Measurements from ENCODE around the gene TAOK2. TPM values are rescaled to one million over a fixed set of nuclear protein-coding genes. Genes with fewer than 3 reads are reported as not detected.

TAOK2 gene
- total RNA-seq, 1 experiment from 2014 or later: 99.4 TPM

DNA sequence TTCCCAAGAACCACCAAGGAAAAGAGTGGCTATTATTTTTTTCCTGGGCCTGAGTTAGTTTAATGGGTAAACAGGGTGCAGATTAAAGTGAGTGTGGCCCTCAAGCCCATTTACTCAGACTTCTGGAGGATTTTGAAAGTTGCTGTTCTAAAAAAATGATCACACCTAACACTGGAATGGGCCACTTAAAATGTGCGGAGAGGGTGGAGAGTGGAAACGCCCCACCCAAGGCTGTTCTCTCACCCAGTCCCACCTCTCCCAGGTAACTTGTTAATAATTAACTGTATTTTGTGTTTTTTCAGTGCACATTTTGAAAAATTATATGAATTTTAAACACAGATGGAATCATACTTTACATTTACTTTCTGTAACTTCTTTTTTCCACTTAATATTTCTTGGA lies 16.4 kb downstream of the TAOK2 start:
- ATAC-seq: no peak
- Histone ChIP-seq H3K36me3 (ENCODE audit: control insufficient read depth, insufficient read depth, low read length) (peaks cover 11% of the 10 kb centered on the region), H3K4me3 (ENCODE audit: low read depth in 2 of 2, low read length in 2 of 2) (no peak overlapping the region), H3K9me3 (ENCODE audit: control insufficient read depth, insufficient read depth, low read depth, low read length) (no peaks in the 10 kb centered on the region), H3K27ac (ENCODE audit: low read length) (no peak overlapping the region), H3K4me1 (ENCODE audit: control insufficient read depth, insufficient read depth, low read length) (peaks cover 26% of the 10 kb centered on the region), H3K27me3 (ENCODE audit: control insufficient read depth, insufficient read depth, low read length) (no peaks in the 10 kb centered on the region)
- in situ Hi-C loops (cut with HindIII; ENCODE audit: low pct_unique_long_range_greater_than_20kb, low sequenced_read_pairs) (no loop called here), intact Hi-C loops (cut with micrococcal nuclease; ENCODE audit: unreplicated experiment) (no loop called here)
- no peak for DNase-seq (ENCODE audit: low read depth, low spot score)
- TF ChIP-seq TCF7L2 (IDR thresholded peaks at IDR 0.05; ENCODE audit: low read depth, low read length): no peak
- TF ChIP-seq CTCF (IDR thresholded peaks at IDR 0.05): no peak
- ChIA-PET POLR2A (no interaction called here), CTCF (interaction anchor here (1.0 kb wide), 1 partner anchor 16 kb away, joined by 3 read pairs; no protein-coding TSS in a partner anchor)
- no TSS peak for BruUV-seq (replicated peaks)

DNA sequence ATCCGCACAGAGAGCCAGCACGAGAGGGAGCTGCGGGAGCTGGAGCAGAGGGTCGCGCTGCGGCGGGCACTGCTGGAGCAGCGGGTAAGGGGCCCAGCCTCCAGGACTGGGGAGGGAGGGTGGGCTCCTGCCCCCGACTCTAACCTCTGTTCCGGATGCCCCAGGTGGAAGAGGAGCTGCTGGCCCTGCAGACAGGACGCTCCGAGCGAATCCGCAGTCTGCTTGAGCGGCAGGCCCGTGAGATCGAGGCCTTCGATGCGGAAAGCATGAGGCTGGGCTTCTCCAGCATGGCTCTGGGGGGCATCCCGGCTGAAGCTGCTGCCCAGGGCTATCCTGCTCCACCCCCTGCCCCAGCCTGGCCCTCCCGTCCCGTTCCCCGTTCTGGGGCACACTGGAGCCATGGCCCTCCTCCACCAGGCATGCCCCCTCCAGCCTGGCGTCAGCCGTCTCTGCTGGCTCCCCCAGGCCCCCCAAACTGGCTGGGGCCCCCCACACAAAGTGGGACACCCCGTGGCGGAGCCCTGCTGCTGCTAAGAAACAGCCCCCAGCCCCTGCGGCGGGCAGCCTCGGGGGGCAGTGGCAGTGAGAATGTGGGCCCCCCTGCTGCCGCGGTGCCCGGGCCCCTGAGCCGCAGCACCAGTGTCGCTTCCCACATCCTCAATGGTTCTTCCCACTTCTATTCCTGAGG lies 17.4 kb downstream of the TAOK2 start:
- CTCF ChIA-PET: interaction anchor here (0.7 kb wide), 1 partner anchor 110 kb away, joined by 3 read pairs; no protein-coding TSS in a partner anchor

More for the DNA sequence above, 17.4 kb downstream of the TAOK2 start:
- intact Hi-C loops (cut with micrococcal nuclease; ENCODE audit: unreplicated experiment) (no loop called here), in situ Hi-C loops (cut with HindIII; ENCODE audit: low pct_unique_long_range_greater_than_20kb, low sequenced_read_pairs) (no loop called here)
- TF ChIP-seq, protein P1, sequence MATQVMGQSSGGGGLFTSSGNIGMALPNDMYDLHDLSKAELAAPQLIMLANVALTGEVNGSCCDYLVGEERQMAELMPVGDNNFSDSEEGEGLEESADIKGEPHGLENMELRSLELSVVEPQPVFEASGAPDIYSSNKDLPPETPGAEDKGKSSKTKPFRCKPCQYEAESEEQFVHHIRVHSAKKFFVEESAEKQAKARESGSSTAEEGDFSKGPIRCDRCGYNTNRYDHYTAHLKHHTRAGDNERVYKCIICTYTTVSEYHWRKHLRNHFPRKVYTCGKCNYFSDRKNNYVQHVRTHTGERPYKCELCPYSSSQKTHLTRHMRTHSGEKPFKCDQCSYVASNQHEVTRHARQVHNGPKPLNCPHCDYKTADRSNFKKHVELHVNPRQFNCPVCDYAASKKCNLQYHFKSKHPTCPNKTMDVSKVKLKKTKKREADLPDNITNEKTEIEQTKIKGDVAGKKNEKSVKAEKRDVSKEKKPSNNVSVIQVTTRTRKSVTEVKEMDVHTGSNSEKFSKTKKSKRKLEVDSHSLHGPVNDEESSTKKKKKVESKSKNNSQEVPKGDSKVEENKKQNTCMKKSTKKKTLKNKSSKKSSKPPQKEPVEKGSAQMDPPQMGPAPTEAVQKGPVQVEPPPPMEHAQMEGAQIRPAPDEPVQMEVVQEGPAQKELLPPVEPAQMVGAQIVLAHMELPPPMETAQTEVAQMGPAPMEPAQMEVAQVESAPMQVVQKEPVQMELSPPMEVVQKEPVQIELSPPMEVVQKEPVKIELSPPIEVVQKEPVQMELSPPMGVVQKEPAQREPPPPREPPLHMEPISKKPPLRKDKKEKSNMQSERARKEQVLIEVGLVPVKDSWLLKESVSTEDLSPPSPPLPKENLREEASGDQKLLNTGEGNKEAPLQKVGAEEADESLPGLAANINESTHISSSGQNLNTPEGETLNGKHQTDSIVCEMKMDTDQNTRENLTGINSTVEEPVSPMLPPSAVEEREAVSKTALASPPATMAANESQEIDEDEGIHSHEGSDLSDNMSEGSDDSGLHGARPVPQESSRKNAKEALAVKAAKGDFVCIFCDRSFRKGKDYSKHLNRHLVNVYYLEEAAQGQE (IDR thresholded peaks at IDR 0.05; ENCODE audit: insufficient read depth in 1 of 2, low read depth in 2 of 2, low read length in 1 of 2): no peak
- TF ChIP-seq SIN3A (IDR thresholded peaks at IDR 0.05; ENCODE audit: borderline replicate concordance, insufficient read depth, low read depth, low read length) (no peak), TCF7L2 (IDR thresholded peaks at IDR 0.05; ENCODE audit: low read depth, low read length) (no peak), POLR2AphosphoS5 (IDR thresholded peaks at IDR 0.05; ENCODE audit: low read depth, low read length) (no peak), CTCF (IDR thresholded peaks at IDR 0.05) (no peak)
- Histone ChIP-seq H3K4me1 (ENCODE audit: control insufficient read depth, insufficient read depth, low read length) (peaks cover 27% of the 10 kb centered on the region), H3K27ac (ENCODE audit: low read length) (no peak overlapping the region), H3K36me3 (ENCODE audit: control insufficient read depth, insufficient read depth, low read length) (peaks cover 10% of the 10 kb centered on the region), H3K9me3 (ENCODE audit: control insufficient read depth, insufficient read depth, low read depth, low read length) (no peaks in the 10 kb centered on the region), H3K4me3 (ENCODE audit: low read depth in 2 of 2, low read length in 2 of 2) (no peak overlapping the region), H3K27me3 (ENCODE audit: control insufficient read depth, insufficient read depth, low read length) (no peaks in the 10 kb centered on the region)
- DNase-seq (ENCODE audit: low read depth, low spot score): no peak
- POLR2A ChIA-PET: no interaction called here
- BruUV-seq (replicated peaks): no TSS peak
- ATAC-seq: no peak

Data from Panc1 (cell line).